GM21360 (cell line): Measurements from ENCODE around the gene ZNF717.
"Not testable (repeated sequence)": the region's sequence is repeated elsewhere in the genome, so short reads cannot be mapped to it uniquely, and the experiment has no call there.

Experiments
- ATAC-seq: cut with Tn5 transposase; IDR thresholded peaks from one replicate; pipeline ENCODE4 v1.9.1; 2021; ENCODE audit warnings: mild to moderate bottlenecking, moderate library complexity; ENCODE audit not compliant: unreplicated experiment

Gene ZNF717

GRCh38 chr3:75785081-75785755 lies at the start of gene ZNF717:
ZNF717 (minus strand) TSS chr3:75785549; CDS start chr3:75783362, 2,187 bp downstream.
- not testable (repeated sequence) for ATAC-seq

- not testable (repeated sequence) for ATAC-seq
These were observed 45.7 kb upstream of the ZNF717 start for GRCh38 chr3:75831076-75831475.

GRCh38 chr3:75818019-75818418 lies 32.7 kb upstream of the ZNF717 start:
- not testable (repeated sequence) for ATAC-seq

- ATAC-seq: not testable (repeated sequence)
These were observed 31.2 kb upstream of the ZNF717 start for GRCh38 chr3:75816287-75817180.

GRCh38 chr3:75814797-75815196 lies 29.4 kb upstream of the ZNF717 start:
- no peak for ATAC-seq

- ATAC-seq: no peak
These were observed 2.8 kb downstream of the ZNF717 start for GRCh38 chr3:75782506-75782905.

GRCh38 chr3:75781079-75781745 lies 4.1 kb downstream of the ZNF717 start:
- no peak for ATAC-seq

GRCh38 chr3:75777742-75778141 lies 7.6 kb downstream of the ZNF717 start:
- ATAC-seq: not testable (repeated sequence)

GRCh38 chr3:75771631-75772030 lies 13.7 kb downstream of the ZNF717 start:
- ATAC-seq: not testable (repeated sequence)

GRCh38 chr3:75768303-75769017 lies 16.9 kb downstream of the ZNF717 start:
- ATAC-seq: no peak

GRCh38 chr3:75737831-75738493 lies 47.4 kb downstream of the ZNF717 start:
- ATAC-seq: no peak

GRCh38 chr3:75727985-75728384 lies 57.4 kb downstream of the ZNF717 start:
- ATAC-seq: no peak

GRCh38 chr3:75692061-75692460 lies 93.3 kb downstream of the ZNF717 start:
- no peak for ATAC-seq

- no peak for ATAC-seq
These were observed 98.0 kb downstream of the ZNF717 start for GRCh38 chr3:75687323-75687722.
